ENCODE data around the gene DNM2.

- TF ChIP-seq CTCF (IDR thresholded peaks at IDR 0.05; ENCODE audit: low read length): no peak
- no peak for TF ChIP-seq EZH2phosphoT487 (IDR thresholded peaks at IDR 0.05; ENCODE audit: low read length)
Measured at GRCh38 chr19:10815007-10815536, 97.2 kb downstream of the DNM2 start.
